GM12865 (cell line): ENCODE measurements around the gene SLC22A5.

Experiments
- DNase-seq: peaks from one replicate; pipeline ENCODE4 v3.0.0; 2010; ENCODE audit warnings: low read depth
- H3K4me3 ChIP-seq: 2 replicates; pipeline ENCODE4 v1.5.1; 2011; ENCODE audit warnings: mild to moderate bottlenecking, low read depth, low read length, control low read depth
- CTCF ChIP-seq: IDR thresholded peaks from 2 replicates; pipeline ENCODE4 v1.5.1; 2011; ENCODE audit warnings: low read length, control low read depth, low read depth, inconsistent platforms; ENCODE audit not compliant: insufficient read depth; ENCODE audit errors: missing control alignments

Gene SLC22A5

GRCh38 chr5:132417010-132417439, 47.5 kb downstream of the SLC22A5 start:
- DNase-seq = no peak
- H3K4me3 ChIP-seq = no peak overlapping the region
- no peak for TF ChIP-seq CTCF

- H3K4me3 ChIP-seq = no peak overlapping the region
- TF ChIP-seq CTCF = no peak
- no peak for DNase-seq
These were observed 48.0 kb downstream of the SLC22A5 start for GRCh38 chr5:132417461-132417860.

- no peak overlapping the region for H3K4me3 ChIP-seq
- no peak for DNase-seq
- TF ChIP-seq CTCF = no peak
These were observed 48.5 kb downstream of the SLC22A5 start for GRCh38 chr5:132417889-132418485.

GRCh38 chr5:132418881-132419280, 49.4 kb downstream of the SLC22A5 start:
- no peak overlapping the region for H3K4me3 ChIP-seq
- no peak for DNase-seq
- TF ChIP-seq CTCF = no peak

GRCh38 chr5:132419502-132420468, 50.3 kb downstream of the SLC22A5 start:
- peak overlapping the region; percentile 33 for H3K4me3 ChIP-seq
- peak; percentile 76 for TF ChIP-seq CTCF
- peak; percentile 87 for DNase-seq

GRCh38 chr5:132420706-132421272, 51.3 kb downstream of the SLC22A5 start:
- peak overlapping the region; percentile 33 for H3K4me3 ChIP-seq
- no peak for TF ChIP-seq CTCF
- peak; percentile 91 for DNase-seq
